Right cardiac atrium (tissue), 5 donors: ENCODE results near the gene GLUD2. TPM values are rescaled to one million over a fixed set of nuclear protein-coding genes. Genes with fewer than 3 reads are reported as not detected.

Source experiments
- polyA plus RNA-seq: library from polyadenylated mRNA; stranded (reverse); fragments of 200-250 nt; gene quantifications from one replicate; pipeline ENCODE4 v1.2.3, GENCODE V29; 2013
- total RNA-seq, 4 donors: library from RNA; stranded (reverse); fragmentation: NEBNext Ultra II Directional; extraction: Animal tissue kit (Norgen Biotek cat#: 25700); gene quantifications; one replicate each; pipeline ENCODE4 v1.2.1, GENCODE V29; 2021
- donor health status: healthy with polysubstance abuse.
- donor health status: DM: no; HTN: yes; CAD: no.
- donor health status: DM: no; HTN: no; CAD: no.
- donor health status: DM: no; HTN: yes; CAD: no; lungs with severe emphysema.
- donor health status: DM: yes; HTN: yes; CAD: no.

Gene GLUD2
- total and polyA plus RNA-seq, 5 donors = 0.41 to 1.6 (median 1.2) TPM

Other genes starting within 250 kb of the GLUD2 start
- gene CT47B1, start 171.7 kb upstream of the GLUD2 start, total RNA-seq = not detected
- gene CT47B1, start 171.7 kb upstream of the GLUD2 start, polyA plus RNA-seq = not detected
- gene CT47A11, start 110.5 kb upstream of the GLUD2 start, total RNA-seq = not detected
- not detected for gene CT47A11, start 110.5 kb upstream of the GLUD2 start, polyA plus RNA-seq
- gene CT47A10, start 105.6 kb upstream of the GLUD2 start, total RNA-seq = not detected
- not detected for gene CT47A10, start 105.6 kb upstream of the GLUD2 start, polyA plus RNA-seq
- not detected for gene CT47A9, start 100.7 kb upstream of the GLUD2 start, total RNA-seq
- gene CT47A9, start 100.7 kb upstream of the GLUD2 start, polyA plus RNA-seq = not detected
- gene CT47A8, start 95.9 kb upstream of the GLUD2 start, total RNA-seq = not detected
- gene CT47A8, start 95.9 kb upstream of the GLUD2 start, polyA plus RNA-seq = not detected
- gene CT47A7, start 91.0 kb upstream of the GLUD2 start, total RNA-seq = not detected
- gene CT47A7, start 91.0 kb upstream of the GLUD2 start, polyA plus RNA-seq = not detected
- gene CT47A6, start 86.1 kb upstream of the GLUD2 start, total RNA-seq = not detected
- gene CT47A6, start 86.1 kb upstream of the GLUD2 start, polyA plus RNA-seq = not detected
- not detected for gene CT47A5, start 81.3 kb upstream of the GLUD2 start, total RNA-seq
- not detected for gene CT47A5, start 81.3 kb upstream of the GLUD2 start, polyA plus RNA-seq
- not detected for gene CT47A4, start 76.4 kb upstream of the GLUD2 start, total RNA-seq
- not detected for gene CT47A4, start 76.4 kb upstream of the GLUD2 start, polyA plus RNA-seq
- not detected for gene CT47A3, start 71.5 kb upstream of the GLUD2 start, total RNA-seq
- gene CT47A3, start 71.5 kb upstream of the GLUD2 start, polyA plus RNA-seq = not detected
- gene CT47A2, start 66.7 kb upstream of the GLUD2 start, total RNA-seq = not detected
- gene CT47A2, start 66.7 kb upstream of the GLUD2 start, polyA plus RNA-seq = not detected
- gene CT47A1, start 61.9 kb upstream of the GLUD2 start, total RNA-seq = not detected
- gene CT47A1, start 61.9 kb upstream of the GLUD2 start, polyA plus RNA-seq = not detected